22Rv1 (cell line): ENCODE results near the gene IGSF9B.

Experiments
- H3K27ac ChIP-seq: fragments of 450-650 bp; 2 replicates; pipeline ENCODE4 v1.5.1; 2017
- ZFX ChIP-seq: fragments of 450-650 bp; IDR thresholded peaks from 2 replicates; pipeline ENCODE4 v1.6.1; 2017; ENCODE audit warnings: antibody characterized with exemption, borderline replicate concordance
- TF ChIP-seq, protein P1 (sequence below): fragments of 450-650 bp; IDR thresholded peaks from 2 replicates; pipeline ENCODE4 v1.5.1; 2017; ENCODE audit warnings: mild to moderate bottlenecking

Gene IGSF9B

DNA sequence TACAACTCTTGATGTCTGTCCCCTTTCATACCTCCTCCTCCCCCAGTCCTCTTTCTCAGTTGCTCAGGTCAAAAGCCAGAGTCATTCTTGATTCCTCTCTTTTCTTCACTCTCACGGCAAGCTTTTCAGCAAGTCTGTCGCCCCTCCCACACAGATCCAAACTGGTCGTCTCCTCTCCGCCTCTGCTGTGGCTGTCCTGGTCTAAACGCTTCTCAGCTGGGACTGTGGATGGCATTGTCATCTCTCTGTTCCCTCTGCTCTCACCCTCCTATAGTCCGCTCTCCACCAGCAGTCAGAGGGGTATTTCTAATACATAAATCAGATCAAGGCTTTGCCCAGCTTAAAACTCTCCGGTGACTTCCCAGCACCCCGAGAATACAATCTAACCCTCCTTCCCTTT is 64.6 kb downstream of the IGSF9B start:
- TF ChIP-seq, protein P1, sequence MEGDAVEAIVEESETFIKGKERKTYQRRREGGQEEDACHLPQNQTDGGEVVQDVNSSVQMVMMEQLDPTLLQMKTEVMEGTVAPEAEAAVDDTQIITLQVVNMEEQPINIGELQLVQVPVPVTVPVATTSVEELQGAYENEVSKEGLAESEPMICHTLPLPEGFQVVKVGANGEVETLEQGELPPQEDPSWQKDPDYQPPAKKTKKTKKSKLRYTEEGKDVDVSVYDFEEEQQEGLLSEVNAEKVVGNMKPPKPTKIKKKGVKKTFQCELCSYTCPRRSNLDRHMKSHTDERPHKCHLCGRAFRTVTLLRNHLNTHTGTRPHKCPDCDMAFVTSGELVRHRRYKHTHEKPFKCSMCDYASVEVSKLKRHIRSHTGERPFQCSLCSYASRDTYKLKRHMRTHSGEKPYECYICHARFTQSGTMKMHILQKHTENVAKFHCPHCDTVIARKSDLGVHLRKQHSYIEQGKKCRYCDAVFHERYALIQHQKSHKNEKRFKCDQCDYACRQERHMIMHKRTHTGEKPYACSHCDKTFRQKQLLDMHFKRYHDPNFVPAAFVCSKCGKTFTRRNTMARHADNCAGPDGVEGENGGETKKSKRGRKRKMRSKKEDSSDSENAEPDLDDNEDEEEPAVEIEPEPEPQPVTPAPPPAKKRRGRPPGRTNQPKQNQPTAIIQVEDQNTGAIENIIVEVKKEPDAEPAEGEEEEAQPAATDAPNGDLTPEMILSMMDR: no peak
- TF ChIP-seq ZFX: no peak
- no peak overlapping the region for H3K27ac ChIP-seq

DNA sequence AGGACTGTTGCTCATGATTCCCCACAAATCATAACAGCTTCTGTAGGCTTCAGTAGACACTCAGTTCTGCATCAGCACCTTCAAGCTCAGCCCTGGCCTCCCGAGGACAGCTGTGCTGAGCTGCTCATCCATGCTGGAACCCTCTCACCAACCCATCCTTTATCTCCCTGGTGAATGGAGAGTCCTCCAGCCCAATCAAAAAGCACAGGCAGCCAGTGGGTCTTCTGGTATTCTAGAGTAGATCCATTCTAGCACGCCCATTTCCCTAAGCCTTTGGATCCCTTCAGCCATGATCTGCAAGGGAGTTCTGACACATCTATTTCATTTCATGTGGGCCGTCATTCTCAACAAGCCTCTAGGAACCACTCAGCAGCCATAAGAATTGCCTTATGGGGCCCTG is 66.9 kb downstream of the IGSF9B start:
- no peak for TF ChIP-seq ZFX
- TF ChIP-seq, protein P1: no peak

DNA sequence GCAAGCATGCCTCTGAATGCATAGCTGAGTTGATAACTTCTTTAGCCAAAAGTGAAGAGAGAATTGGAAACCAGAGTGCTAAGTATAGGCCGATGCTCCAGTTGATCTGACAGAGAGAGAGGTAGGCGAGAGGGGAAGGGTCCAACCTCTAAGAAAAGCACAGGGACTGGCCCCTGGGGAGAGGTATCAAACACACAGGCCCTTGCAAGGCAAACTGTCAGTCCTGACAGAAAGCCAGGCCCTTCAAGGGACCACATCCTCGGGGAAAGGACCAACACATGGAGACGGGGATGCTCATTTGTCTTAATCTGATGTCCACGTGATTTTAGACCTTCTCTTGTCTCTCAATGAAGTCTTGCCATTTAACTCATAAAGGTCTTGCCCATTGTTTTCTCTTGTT is 67.6 kb downstream of the IGSF9B start:
- no peak overlapping the region for H3K27ac ChIP-seq
- TF ChIP-seq ZFX: no peak
- TF ChIP-seq, protein P1: no peak

More for the DNA sequence above, 66.9 kb downstream of the IGSF9B start:
- H3K27ac ChIP-seq: no peak overlapping the region

DNA sequence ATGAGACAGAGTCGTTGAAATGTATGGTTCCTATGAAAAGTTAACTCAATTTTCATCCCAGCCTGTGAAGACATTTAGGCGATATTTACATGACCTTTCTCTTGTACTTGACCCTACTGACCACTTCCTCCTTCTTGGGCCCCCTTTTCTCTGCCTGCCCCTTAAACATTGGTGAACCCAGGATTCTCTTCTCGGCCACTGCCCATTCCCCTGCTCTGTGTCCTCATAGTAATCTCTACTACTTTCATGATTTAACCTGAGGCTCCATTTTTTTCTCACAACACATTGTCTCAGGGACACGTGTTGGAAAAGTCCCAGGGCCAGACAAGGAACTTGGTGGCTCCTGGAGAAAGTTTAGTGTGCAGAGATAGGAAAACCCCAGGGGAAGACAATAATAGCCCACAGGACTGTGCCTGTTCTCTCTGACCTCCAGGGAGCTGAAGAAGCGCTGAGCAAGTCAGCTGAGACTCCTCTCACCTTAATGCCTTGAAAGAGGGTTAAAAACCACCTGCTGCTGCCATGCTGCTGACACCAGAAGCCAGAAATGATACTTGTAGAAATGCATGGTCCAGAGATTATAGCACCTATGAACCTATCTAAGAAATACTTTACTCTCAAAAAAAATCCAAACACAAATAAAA is 69.0 kb downstream of the IGSF9B start:
- no peak for TF ChIP-seq ZFX
- TF ChIP-seq, protein P1: no peak

DNA sequence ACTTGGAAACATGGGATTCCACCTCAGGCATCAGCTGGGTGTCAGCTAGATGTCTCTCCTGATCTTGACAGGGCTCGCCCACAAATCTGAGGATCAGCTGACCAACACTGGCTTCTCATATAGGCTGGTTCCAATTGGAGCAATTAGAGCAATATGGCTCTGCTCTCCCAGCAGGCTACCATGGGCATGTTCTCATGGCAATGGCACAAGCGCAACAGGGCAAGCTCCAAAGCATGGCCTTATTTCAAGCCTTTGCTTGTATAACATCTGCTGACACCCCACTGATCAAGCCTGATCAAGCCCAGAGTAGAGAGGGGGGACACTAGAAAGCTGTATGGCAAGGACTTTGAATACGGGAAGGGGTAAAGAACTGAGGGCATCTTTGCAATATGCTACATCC is 70.7 kb downstream of the IGSF9B start:
- TF ChIP-seq, protein P1: no peak
- no peak for TF ChIP-seq ZFX
- no peak overlapping the region for H3K27ac ChIP-seq

More for the DNA sequence above, 69.0 kb downstream of the IGSF9B start:
- no peak overlapping the region for H3K27ac ChIP-seq

DNA sequence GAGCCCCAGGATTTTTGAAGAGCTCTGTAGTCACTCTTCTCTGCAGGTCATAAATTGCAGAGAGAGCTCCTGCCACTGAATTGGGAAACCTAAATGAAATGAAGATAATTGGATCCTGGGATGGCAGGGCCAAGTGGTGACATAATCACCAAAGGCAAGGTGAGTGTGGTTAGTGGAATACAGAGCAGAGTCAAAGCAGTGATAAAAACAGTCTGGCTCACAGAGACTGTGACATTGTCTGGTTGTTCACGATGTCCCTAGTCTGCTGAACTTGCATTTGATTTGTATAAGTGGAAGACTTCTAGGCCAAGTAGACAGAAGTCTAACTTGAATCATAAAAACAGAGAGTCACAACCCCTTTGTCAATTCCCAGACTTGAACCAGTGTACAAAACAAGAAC is 84.6 kb downstream of the IGSF9B start:
- no peak overlapping the region for H3K27ac ChIP-seq
- TF ChIP-seq, protein P1: no peak
- no peak for TF ChIP-seq ZFX

DNA sequence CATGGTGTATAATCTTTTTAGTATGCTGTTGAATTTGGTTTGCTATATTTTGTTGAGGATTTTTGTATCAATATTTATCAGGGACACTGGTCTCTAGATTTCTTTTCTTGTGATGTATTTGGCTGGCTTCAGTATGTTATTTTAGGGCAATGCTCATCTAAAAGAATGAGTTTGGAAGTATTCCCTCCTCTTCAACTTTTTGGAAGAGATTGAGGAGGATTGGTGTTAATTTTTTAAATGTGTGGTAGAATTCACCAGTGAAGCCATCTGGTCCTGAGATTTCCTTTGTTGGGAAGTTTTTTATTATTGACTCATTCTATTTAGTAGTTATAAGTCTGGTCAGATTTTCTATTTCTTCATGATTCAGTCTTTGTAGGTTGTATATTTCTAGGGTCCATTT is 89.3 kb downstream of the IGSF9B start:
- TF ChIP-seq, protein P1: no peak
- TF ChIP-seq ZFX: no peak

More for the DNA sequence above, 89.3 kb downstream of the IGSF9B start:
- H3K27ac ChIP-seq: no peak overlapping the region
